Measurements from ENCODE around the gene IER5L. TPM values are rescaled to one million over a fixed set of nuclear protein-coding genes. Genes with fewer than 3 reads are reported as not detected.

IER5L gene
- total and polyA plus RNA-seq, 2 of the 8 experiments (the other 6 are each of a cell fraction or from before 2014, with no cell fraction given) = 0.65 to 1.0 TPM

- TF ChIP-seq RAD21 (IDR thresholded peaks at IDR 0.05 in 1 of 2, conservative IDR thresholded peaks at IDR 0.05 in 1 of 2; ENCODE audit: low read depth in 2 of 2, low read length in 2 of 2) = no peak
- TF ChIP-seq FOSL1 (IDR thresholded peaks at IDR 0.05; ENCODE audit: insufficient read depth, low read depth, low read length) = no peak
- TF ChIP-seq SIRT6 (IDR thresholded peaks at IDR 0.05; ENCODE audit: low read length) = no peak
- TF ChIP-seq CBX8 (IDR thresholded peaks at IDR 0.05; ENCODE audit: borderline replicate concordance, low read depth, low read length) = no peak
- no peak; the same call in 1 of the 2 replicates for TF ChIP-seq POLR2AphosphoS5 (IDR thresholded peaks at IDR 0.05; ENCODE audit: low read depth, low read length)
- peak; percentile 89 for TF ChIP-seq ASH2L (IDR thresholded peaks at IDR 0.05; ENCODE audit: low read length)
- no peak for TF ChIP-seq POLR2A (IDR thresholded peaks at IDR 0.05; ENCODE audit: control extremely low read depth in 1 of 2, low read depth in 2 of 2, low read length in 2 of 2)
- no peak for TF ChIP-seq KDM4A (IDR thresholded peaks at IDR 0.05; ENCODE audit: low read depth, low read length, severe bottlenecking)
- TF ChIP-seq RNF2 (IDR thresholded peaks at IDR 0.05; ENCODE audit: borderline replicate concordance, low read depth, low read length, missing control alignments, poor library complexity, severe bottlenecking) = no peak
- peak; percentile 67; the same call in 1 of the 2 replicates for TF ChIP-seq SP4 (IDR thresholded peaks at IDR 0.05; ENCODE audit: low read length)
- TF ChIP-seq EZH2 (IDR thresholded peaks at IDR 0.05; ENCODE audit: low read depth, low read length, severe bottlenecking) = no peak
- no peak for TF ChIP-seq TAF7 (optimal IDR thresholded peaks at IDR 0.05; ENCODE audit: borderline replicate concordance, low read depth, low read length)
- TF ChIP-seq TCF12 (IDR thresholded peaks at IDR 0.05; ENCODE audit: low read depth, low read length) = no peak
- TF ChIP-seq POU5F1 (IDR thresholded peaks at IDR 0.05; ENCODE audit: low read depth, low read length) = no peak
- TF ChIP-seq USF2 (IDR thresholded peaks at IDR 0.05; ENCODE audit: low read length) = no peak
- TF ChIP-seq KDM1A (IDR thresholded peaks at IDR 0.05; ENCODE audit: borderline replicate concordance, low read length) = 0 out of 2 replicates have a peak, but pooled peaks have one; percentile 41
- TF ChIP-seq SRF (IDR thresholded peaks at IDR 0.05; ENCODE audit: low read depth, low read length) = no peak
- TF ChIP-seq MAX (IDR thresholded peaks at IDR 0.05) = no peak
- no peak for TF ChIP-seq NANOG (IDR thresholded peaks at IDR 0.05; ENCODE audit: insufficient read depth, low read depth, low read length, poor library complexity, severe bottlenecking)
- TF ChIP-seq HDAC6 (IDR thresholded peaks at IDR 0.05; ENCODE audit: low read depth, low read length) = no peak
- peak; percentile 40; the same call in 1 of the 2 replicates for TF ChIP-seq TBP (IDR thresholded peaks at IDR 0.05; ENCODE audit: low read depth, low read length)
- TF ChIP-seq HDAC2 (IDR thresholded peaks at IDR 0.05; ENCODE audit: borderline replicate concordance in 1 of 2, low read depth in 2 of 2, low read length in 2 of 2) = no peak
These were observed 30.4 kb upstream of the IER5L start (continued) for GRCh38 chr9:129208207-129209032.
